Prostate gland (tissue), 2 donors: ENCODE data around the gene EXOC2.

ENCODE experiments used
- CTCF ChIP-seq, 4 experiments: fragments of 200-600 bp in 2 of 4; fragments of 450-650 bp in 2 of 4; sonication (generic) in 2 of 4; IDR thresholded peaks; 1 replicate in 3 of 4; 2 replicates in 1 of 4; pipeline ENCODE4 v1.5.1; 2016 to 2019; ENCODE audit warnings: antibody characterized with exemption in 4 of 4, mild to moderate bottlenecking in 2 of 4, moderate library complexity in 2 of 4
- POLR2AphosphoS5 ChIP-seq: sonication (generic); formaldehyde crosslinking; IDR thresholded peaks from one replicate; pipeline ENCODE4 v1.6.1; 2017; ENCODE audit warnings: antibody characterized with exemption

GRCh38 chr6:493840-494239 is 199.1 kb downstream of the EXOC2 start:
- TF ChIP-seq CTCF (IDR thresholded peaks at IDR 0.05) (no peak), POLR2AphosphoS5 (no peak)
